OCI-LY7 (cell line): ENCODE results near the gene KSR1.

Experiments
- EZH2phosphoT487 ChIP-seq: fragments of 200-600 bp; sonication (generic); IDR thresholded peaks from 2 replicates; pipeline ENCODE4 v1.6.1; 2018; ENCODE audit warnings: low read depth, borderline replicate concordance, mild to moderate bottlenecking, mixed run types, antibody characterized with exemption, low read length, moderate library complexity, mixed read lengths
- TF ChIP-seq, protein P1 (sequence below): fragments of 200-600 bp; sonication (generic); conservative IDR thresholded peaks from 2 replicates; pipeline ENCODE4 v1.5.1; 2014; ENCODE audit warnings: mild to moderate bottlenecking, antibody characterized with exemption, low read length, moderate library complexity, mixed read lengths

DNA sequence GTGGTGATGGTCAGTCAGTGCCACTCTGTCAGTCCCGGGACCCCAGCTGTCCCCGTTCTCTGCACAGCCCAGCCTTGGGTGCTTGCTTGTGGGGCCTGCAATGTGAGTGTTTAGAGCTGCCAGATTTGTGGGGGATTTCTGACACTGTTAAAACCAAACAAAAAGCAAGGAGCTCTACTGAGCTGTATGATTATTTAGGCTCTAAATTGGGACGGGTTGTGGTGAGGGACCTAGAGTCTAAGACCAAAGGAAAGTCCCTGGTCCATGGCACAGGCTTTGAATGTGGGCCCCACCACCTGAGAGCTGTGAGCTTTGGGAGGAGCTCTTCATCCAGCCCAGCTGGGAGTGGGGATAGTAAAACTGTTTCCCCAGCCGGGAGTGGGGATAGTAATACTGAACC lies 63.3 kb downstream of the KSR1 start:
- TF ChIP-seq, protein P1, sequence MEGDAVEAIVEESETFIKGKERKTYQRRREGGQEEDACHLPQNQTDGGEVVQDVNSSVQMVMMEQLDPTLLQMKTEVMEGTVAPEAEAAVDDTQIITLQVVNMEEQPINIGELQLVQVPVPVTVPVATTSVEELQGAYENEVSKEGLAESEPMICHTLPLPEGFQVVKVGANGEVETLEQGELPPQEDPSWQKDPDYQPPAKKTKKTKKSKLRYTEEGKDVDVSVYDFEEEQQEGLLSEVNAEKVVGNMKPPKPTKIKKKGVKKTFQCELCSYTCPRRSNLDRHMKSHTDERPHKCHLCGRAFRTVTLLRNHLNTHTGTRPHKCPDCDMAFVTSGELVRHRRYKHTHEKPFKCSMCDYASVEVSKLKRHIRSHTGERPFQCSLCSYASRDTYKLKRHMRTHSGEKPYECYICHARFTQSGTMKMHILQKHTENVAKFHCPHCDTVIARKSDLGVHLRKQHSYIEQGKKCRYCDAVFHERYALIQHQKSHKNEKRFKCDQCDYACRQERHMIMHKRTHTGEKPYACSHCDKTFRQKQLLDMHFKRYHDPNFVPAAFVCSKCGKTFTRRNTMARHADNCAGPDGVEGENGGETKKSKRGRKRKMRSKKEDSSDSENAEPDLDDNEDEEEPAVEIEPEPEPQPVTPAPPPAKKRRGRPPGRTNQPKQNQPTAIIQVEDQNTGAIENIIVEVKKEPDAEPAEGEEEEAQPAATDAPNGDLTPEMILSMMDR, result no peak
- no peak for TF ChIP-seq EZH2phosphoT487
